ENCODE data around the gene ANO2. TPM values are rescaled to one million over a fixed set of nuclear protein-coding genes. Genes with fewer than 3 reads are reported as not detected.

ANO2 gene
- total RNA-seq, 3 donors from 2014 or later (not counting 1 experiment from before 2014, with no cell fraction given) = not detected

- no peak for ATAC-seq
- Histone ChIP-seq H3K9me3 (ENCODE audit: control insufficient read depth, insufficient read depth, low read length) (no peaks in the 10 kb centered on the region), H3K36me3 (ENCODE audit: control insufficient read depth, insufficient read depth, low read length) (no peaks in the 10 kb centered on the region), H3K27me3 (ENCODE audit: control insufficient read depth, insufficient read depth, low read length) (no peaks in the 10 kb centered on the region), H3K4me3 (ENCODE audit: low read length) (no peak overlapping the region), H3K27ac (ENCODE audit: low read length) (no peak overlapping the region), H3K4me1 (ENCODE audit: control insufficient read depth, insufficient read depth, low read length) (no peaks in the 10 kb centered on the region)
- Mint-ChIP-seq H3K4me3 (no peak overlapping the region), H3K9me3 (no peaks in the 10 kb centered on the region), H3K4me1 (no peaks in the 10 kb centered on the region), H3K36me3 (no peaks in the 10 kb centered on the region), H3K27me3 (ENCODE audit: low read depth in 2 of 2) (peaks cover 0 to 11% of the 10 kb centered on the region in 2 donors), H3K27ac (no peak overlapping the region)
- WGBS (ENCODE audit: insufficient coverage) = 81% methylated on average over 4 of the region's 4 CpGs
- intact Hi-C loops (cut with micrococcal nuclease) = no loop called here
- TF ChIP-seq CTCF (IDR thresholded peaks at IDR 0.05) = no peak
- no peak for DNase-seq
These were observed 37.0 kb upstream of the ANO2 start for GRCh38 chr12:5982106-5982505.

- Histone ChIP-seq H3K27me3 (ENCODE audit: control insufficient read depth, insufficient read depth, low read length) (no peaks in the 10 kb centered on the region), H3K36me3 (ENCODE audit: control insufficient read depth, insufficient read depth, low read length) (no peaks in the 10 kb centered on the region), H3K27ac (ENCODE audit: low read length) (no peak overlapping the region), H3K4me3 (ENCODE audit: low read length) (no peak overlapping the region), H3K4me1 (ENCODE audit: control insufficient read depth, insufficient read depth, low read length) (no peaks in the 10 kb centered on the region), H3K9me3 (ENCODE audit: control insufficient read depth, insufficient read depth, low read length) (no peaks in the 10 kb centered on the region)
- WGBS (ENCODE audit: insufficient coverage) = 85% methylated on average over 2 of the region's 6 CpGs
- no peak for DNase-seq
- no peaks in the 10 kb centered on the region for H3K36me3 Mint-ChIP-seq
- H3K27me3 Mint-ChIP-seq (ENCODE audit: low read depth in 2 of 2) = peaks cover 3 to 35% of the 10 kb centered on the region in 2 donors
- no peak overlapping the region for H3K27ac Mint-ChIP-seq
- intact Hi-C loops (cut with micrococcal nuclease) = no loop called here
- H3K9me3 Mint-ChIP-seq = no peaks in the 10 kb centered on the region
- H3K4me1 Mint-ChIP-seq = no peaks in the 10 kb centered on the region
- ATAC-seq = no peak
- TF ChIP-seq CTCF (IDR thresholded peaks at IDR 0.05) = no peak
- H3K4me3 Mint-ChIP-seq = no peak overlapping the region
These were observed 32.5 kb upstream of the ANO2 start for GRCh38 chr12:5977556-5977955.

GRCh38 chr12:5976711-5977110 is 31.7 kb upstream of the ANO2 start:
- no peaks in the 10 kb centered on the region for H3K27me3 ChIP-seq (ENCODE audit: control insufficient read depth, insufficient read depth, low read length)
- H3K9me3 ChIP-seq (ENCODE audit: control insufficient read depth, insufficient read depth, low read length) = no peaks in the 10 kb centered on the region
- peaks cover 3 to 35% of the 10 kb centered on the region in 2 donors for H3K27me3 Mint-ChIP-seq (ENCODE audit: low read depth in 2 of 2)
- no peak overlapping the region for H3K4me3 Mint-ChIP-seq
- no peaks in the 10 kb centered on the region for H3K9me3 Mint-ChIP-seq
- H3K36me3 ChIP-seq (ENCODE audit: control insufficient read depth, insufficient read depth, low read length) = no peaks in the 10 kb centered on the region
- H3K27ac Mint-ChIP-seq = no peak overlapping the region
- no peaks in the 10 kb centered on the region for H3K4me1 ChIP-seq (ENCODE audit: control insufficient read depth, insufficient read depth, low read length)
- H3K4me3 ChIP-seq (ENCODE audit: low read length) = no peak overlapping the region
- H3K4me1 Mint-ChIP-seq = no peaks in the 10 kb centered on the region
- 83% methylated on average over 6 of the region's 6 CpGs for WGBS (ENCODE audit: insufficient coverage)
- intact Hi-C loops (cut with micrococcal nuclease) = no loop called here
- ATAC-seq (no peak), DNase-seq (no peak)
- no peak for TF ChIP-seq CTCF (IDR thresholded peaks at IDR 0.05)
- H3K36me3 Mint-ChIP-seq = no peaks in the 10 kb centered on the region
- H3K27ac ChIP-seq (ENCODE audit: low read length) = no peak overlapping the region

- Mint-ChIP-seq H3K4me3 (no peak overlapping the region), H3K27me3 (ENCODE audit: low read depth in 2 of 2) (peaks cover 3 to 35% of the 10 kb centered on the region in 2 donors), H3K36me3 (no peaks in the 10 kb centered on the region), H3K4me1 (no peaks in the 10 kb centered on the region), H3K9me3 (no peaks in the 10 kb centered on the region), H3K27ac (no peak overlapping the region)
- no peak for ATAC-seq
- intact Hi-C loops (cut with micrococcal nuclease) = no loop called here
- no peak for TF ChIP-seq CTCF (IDR thresholded peaks at IDR 0.05)
- Histone ChIP-seq H3K27me3 (ENCODE audit: control insufficient read depth, insufficient read depth, low read length) (no peaks in the 10 kb centered on the region), H3K36me3 (ENCODE audit: control insufficient read depth, insufficient read depth, low read length) (no peaks in the 10 kb centered on the region), H3K4me1 (ENCODE audit: control insufficient read depth, insufficient read depth, low read length) (no peaks in the 10 kb centered on the region), H3K9me3 (ENCODE audit: control insufficient read depth, insufficient read depth, low read length) (no peaks in the 10 kb centered on the region), H3K4me3 (ENCODE audit: low read length) (no peak overlapping the region), H3K27ac (ENCODE audit: low read length) (no peak overlapping the region)
- WGBS (ENCODE audit: insufficient coverage) = 87% methylated on average over 9 of the region's 9 CpGs
- no peak for DNase-seq
These were observed 31.1 kb upstream of the ANO2 start for GRCh38 chr12:5976196-5976595.
